GM10248 (cell line): ENCODE data around the gene PALLD.

Experiments used
- CTCF ChIA-PET: fragments of 300-600 bp; sonication (Branson Sonifier 250); formaldehyde crosslinking; extraction: SDS; loops from one replicate; lab custom pipeline; 2021; ENCODE audit warnings: antibody characterized with exemption; lab: Yijun Ruan, JAX
- POLR2A ChIA-PET: fragments of 350-650 bp; sonication (Branson Sonifier 250); formaldehyde crosslinking; extraction: SDS; loops from one replicate; lab custom pipeline; 2020; ENCODE audit warnings: antibody characterized with exemption; lab: Yijun Ruan, JAX
- DNase-seq: peaks from one replicate; pipeline ENCODE4 v3.0.0; 2012; ENCODE audit errors: extremely low spot score
- TF ChIP-seq, protein P1 (sequence below): IDR thresholded peaks from 2 replicates; pipeline ENCODE4 v1.5.1; 2012; ENCODE audit warnings: mild to moderate bottlenecking, low read depth; ENCODE audit errors: extremely low read depth, missing control alignments, control extremely low read depth

PALLD gene

DNA sequence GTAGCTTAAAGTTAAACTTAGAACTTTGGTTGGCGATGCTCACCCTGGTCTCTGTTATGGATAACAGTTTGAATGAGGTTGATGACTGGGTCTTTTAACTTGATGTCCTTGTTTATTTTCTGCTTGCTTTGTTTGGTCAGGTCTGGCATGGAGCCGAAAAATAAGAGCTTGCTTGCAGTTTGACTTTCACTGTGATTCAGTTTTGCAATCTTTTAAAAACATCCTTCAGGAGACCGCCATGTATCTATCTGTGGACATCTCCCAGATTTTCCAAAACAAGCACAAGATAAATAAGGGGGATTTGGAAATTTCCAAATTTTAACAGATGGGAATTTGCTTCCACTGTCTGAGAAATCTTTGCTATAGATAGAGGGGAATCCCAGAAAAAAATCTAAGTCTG lies 246.7 kb downstream of the PALLD start:
- ChIA-PET POLR2A (no interaction called here), CTCF (no interaction called here)
- TF ChIP-seq, protein P1, sequence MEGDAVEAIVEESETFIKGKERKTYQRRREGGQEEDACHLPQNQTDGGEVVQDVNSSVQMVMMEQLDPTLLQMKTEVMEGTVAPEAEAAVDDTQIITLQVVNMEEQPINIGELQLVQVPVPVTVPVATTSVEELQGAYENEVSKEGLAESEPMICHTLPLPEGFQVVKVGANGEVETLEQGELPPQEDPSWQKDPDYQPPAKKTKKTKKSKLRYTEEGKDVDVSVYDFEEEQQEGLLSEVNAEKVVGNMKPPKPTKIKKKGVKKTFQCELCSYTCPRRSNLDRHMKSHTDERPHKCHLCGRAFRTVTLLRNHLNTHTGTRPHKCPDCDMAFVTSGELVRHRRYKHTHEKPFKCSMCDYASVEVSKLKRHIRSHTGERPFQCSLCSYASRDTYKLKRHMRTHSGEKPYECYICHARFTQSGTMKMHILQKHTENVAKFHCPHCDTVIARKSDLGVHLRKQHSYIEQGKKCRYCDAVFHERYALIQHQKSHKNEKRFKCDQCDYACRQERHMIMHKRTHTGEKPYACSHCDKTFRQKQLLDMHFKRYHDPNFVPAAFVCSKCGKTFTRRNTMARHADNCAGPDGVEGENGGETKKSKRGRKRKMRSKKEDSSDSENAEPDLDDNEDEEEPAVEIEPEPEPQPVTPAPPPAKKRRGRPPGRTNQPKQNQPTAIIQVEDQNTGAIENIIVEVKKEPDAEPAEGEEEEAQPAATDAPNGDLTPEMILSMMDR, result no peak

GRCh38 chr4:168744021-168744420 lies 247.2 kb downstream of the PALLD start:
- no peak for DNase-seq
- TF ChIP-seq, protein P1, result no peak
- ChIA-PET CTCF (interaction anchor here (1.1 kb wide), 1 partner anchor 9 kb away, joined by 4 read pairs; no protein-coding TSS in a partner anchor), POLR2A (no interaction called here)

More for the DNA sequence above, 246.7 kb downstream of the PALLD start:
- DNase-seq, result no peak

DNA sequence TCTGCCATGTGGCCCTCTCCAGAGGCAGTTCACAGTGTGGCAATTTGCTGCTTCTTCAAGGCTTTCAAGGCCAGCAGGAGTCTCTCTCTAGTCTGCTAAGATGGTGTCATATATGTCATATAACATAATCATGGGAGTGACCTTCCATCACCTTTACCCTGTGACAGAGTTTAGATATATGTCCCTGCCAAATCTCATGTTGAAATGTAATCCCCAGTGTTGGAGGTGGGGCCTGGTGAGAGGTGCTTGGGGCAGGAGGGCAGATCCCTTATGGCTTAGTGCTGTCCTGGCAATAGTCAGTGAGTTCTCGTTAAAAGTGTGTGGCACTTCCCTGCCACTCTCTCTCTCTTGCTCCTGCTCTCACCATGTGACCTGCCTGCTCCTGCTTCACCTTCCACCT lies 252.0 kb downstream of the PALLD start:
- ChIA-PET POLR2A (no interaction called here), CTCF (no interaction called here)
- no peak for DNase-seq
- TF ChIP-seq, protein P1, result no peak

DNA sequence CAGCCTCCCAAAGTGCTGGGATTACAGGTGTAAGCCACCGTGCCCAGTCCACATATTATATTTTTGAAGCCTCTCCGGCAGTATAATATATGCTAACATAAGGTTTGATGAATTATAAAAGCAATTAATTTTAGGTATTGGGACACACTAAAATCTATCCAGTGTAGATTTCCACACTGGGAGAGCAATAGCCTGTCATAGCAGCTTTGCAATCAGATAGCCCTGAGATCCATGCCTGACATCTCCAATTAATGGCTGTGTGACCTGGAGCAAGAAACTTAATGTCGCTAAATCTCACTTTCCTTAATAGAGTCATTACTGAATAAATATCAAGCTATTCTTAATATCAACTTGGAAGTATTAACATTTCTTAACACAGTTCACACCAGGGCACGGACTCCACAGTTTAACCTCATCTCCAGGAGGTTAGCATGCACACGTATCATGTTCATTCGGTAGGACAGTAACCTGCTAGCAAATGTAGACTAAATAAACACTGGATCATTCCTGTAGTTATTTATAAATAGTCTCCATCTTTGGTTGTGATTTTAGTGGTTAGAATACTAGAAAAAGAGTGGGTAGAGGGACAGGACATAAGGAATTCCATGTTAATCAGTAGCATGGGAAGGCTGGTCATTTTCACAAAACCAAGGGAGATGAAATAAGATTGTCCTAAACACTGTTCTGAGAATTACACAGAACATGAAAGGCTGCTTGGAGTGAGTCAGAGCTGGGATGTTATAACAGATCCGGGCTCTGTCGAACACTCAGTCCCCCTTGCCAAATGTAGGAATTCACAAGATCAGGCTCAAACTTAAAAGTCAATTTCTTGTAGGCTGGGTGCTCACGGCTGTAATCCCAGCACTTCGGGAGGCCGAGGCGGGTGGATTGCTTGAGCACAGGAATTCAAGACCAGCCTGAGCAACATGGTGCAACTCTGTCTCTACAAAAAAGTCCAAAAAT lies 254.7 kb downstream of the PALLD start:
- TF ChIP-seq, protein P1, result no peak
- ChIA-PET CTCF (interaction anchor here (1.1 kb wide), 1 partner anchor 12 kb away, joined by 3 read pairs; no protein-coding TSS in a partner anchor), POLR2A (no interaction called here)
- DNase-seq, result no peak

GRCh38 chr4:168755598-168756477 lies 259.0 kb downstream of the PALLD start:
- POLR2A ChIA-PET, result no interaction called here
- DNase-seq, result no peak
- TF ChIP-seq, protein P1, result no peak
- CTCF ChIA-PET, result no interaction called here

DNA sequence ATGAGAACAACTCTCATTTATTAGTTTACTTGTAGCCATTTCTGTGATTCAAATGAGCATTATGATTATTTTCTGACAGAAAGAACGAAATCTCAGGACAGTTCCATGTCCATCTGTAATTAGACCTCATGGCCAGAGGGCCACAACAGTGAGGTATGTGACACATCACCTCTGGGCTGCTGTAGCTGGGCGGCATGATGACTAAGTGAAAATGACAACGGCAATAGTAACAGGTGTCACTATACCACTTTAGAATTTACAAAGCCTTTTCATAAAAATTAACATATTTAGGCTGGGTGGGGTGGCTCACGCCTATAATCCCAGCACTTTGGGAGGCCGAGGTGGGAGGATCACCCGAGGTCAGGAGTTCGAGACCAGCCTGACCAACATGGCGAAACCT lies 260.6 kb downstream of the PALLD start:
- ChIA-PET POLR2A (no interaction called here), CTCF (no interaction called here)
- no peak for DNase-seq
- TF ChIP-seq, protein P1, result no peak
